ENCODE data around the gene EEFSEC.

GRCh38 chr3:128271536-128272332 is 118.5 kb downstream of the EEFSEC start:
- TF ChIP-seq CTCF (IDR thresholded peaks at IDR 0.05) (no peak), POLR2AphosphoS5 (IDR thresholded peaks at IDR 0.05) (no peak), POLR2A (IDR thresholded peaks at IDR 0.05) (no peak)

Data from breast epithelium (tissue), 3 donors.